ENCODE data around the gene SRI.

GRCh38 chr7:88203401-88203800, 16.4 kb downstream of the SRI start:
- TF ChIP-seq CTCF (IDR thresholded peaks at IDR 0.05) (no peak), POLR2A (IDR thresholded peaks at IDR 0.05) (no peak)

Data from testis (tissue), 2 donors.